Karpas-422 (cell line): ENCODE results near the gene SLC24A2. TPM values are rescaled to one million over a fixed set of nuclear protein-coding genes. Genes with fewer than 3 reads are reported as not detected.

Source experiments
- DNase-seq: peaks from one replicate; pipeline ENCODE4 v3.0.0-alpha.2; 2015
- H2AFZ ChIP-seq: fragments of 200-600 bp; sonication (generic); 2 replicates; pipeline ENCODE4 v1.6.1; 2014; ENCODE audit warnings: antibody characterized with exemption, low read length, mixed read lengths
- H3K27ac ChIP-seq: fragments of 200-600 bp; sonication (generic); 2 replicates; pipeline ENCODE4 v1.5.1; 2014; ENCODE audit warnings: mild to moderate bottlenecking, low read length, moderate library complexity
- H3K27me3 ChIP-seq: fragments of 200-600 bp; sonication (generic); 2 replicates; pipeline ENCODE4 v1.6.1; 2014; ENCODE audit warnings: low read length, mixed read lengths
- H3K36me3 ChIP-seq: fragments of 200-600 bp; sonication (generic); 2 replicates; pipeline ENCODE4 v1.6.1; 2014; ENCODE audit warnings: low read length, mixed read lengths; ENCODE audit not compliant: insufficient read depth
- H3K4me1 ChIP-seq: fragments of 200-600 bp; sonication (generic); 2 replicates; pipeline ENCODE4 v1.6.1; 2014; ENCODE audit warnings: mild to moderate bottlenecking, low read length, mixed read lengths
- H3K4me2 ChIP-seq: fragments of 200-600 bp; sonication (generic); 2 replicates; pipeline ENCODE4 v1.6.1; 2014; ENCODE audit warnings: low read length, low read depth, mild to moderate bottlenecking; ENCODE audit not compliant: poor library complexity, severe bottlenecking
- H3K4me3 ChIP-seq: fragments of 200-600 bp; sonication (generic); 2 replicates; pipeline ENCODE4 v1.5.1; 2014; ENCODE audit warnings: mild to moderate bottlenecking, antibody characterized with exemption, low read length, mixed read lengths
- H3K79me2 ChIP-seq: fragments of 200-600 bp; sonication (generic); 2 replicates; pipeline ENCODE4 v1.6.1; 2014; ENCODE audit warnings: mild to moderate bottlenecking, low read length, mixed read lengths
- H3K9ac ChIP-seq: fragments of 200-600 bp; sonication (generic); 2 replicates; pipeline ENCODE4 v1.6.0; 2014; ENCODE audit warnings: low read length
- H3K9me2 ChIP-seq: fragments of 200-600 bp; sonication (generic), shearing (Covaris generic); replicated peaks from 2 replicates; pipeline ENCODE4 v1.6.0; 2014; ENCODE audit warnings: mild to moderate bottlenecking, low read length, moderate library complexity; ENCODE audit not compliant: insufficient read depth
- H3K9me3 ChIP-seq: fragments of 300-700, 200-600 bp; sonication (generic); 2 replicates; pipeline ENCODE4 v1.6.1; 2014; ENCODE audit warnings: low read length, mixed read lengths
- H4K20me1 ChIP-seq: fragments of 200-600 bp; sonication (generic); 2 replicates; pipeline ENCODE4 v1.6.1; 2014; ENCODE audit warnings: mild to moderate bottlenecking, antibody characterized with exemption, low read length, low read depth; ENCODE audit not compliant: insufficient read depth
- total RNA-seq: library from RNA; depleted of rRNA; stranded (reverse); fragments of >200 nt; shearing (Covaris generic); gene quantifications from 2 replicates; pipeline ENCODE4 v1.2.3, GENCODE V29; 2014; ENCODE audit warnings: low replicate concordance

Gene SLC24A2
- total RNA-seq, 1 experiment from 2014 or later = not detected

DNA sequence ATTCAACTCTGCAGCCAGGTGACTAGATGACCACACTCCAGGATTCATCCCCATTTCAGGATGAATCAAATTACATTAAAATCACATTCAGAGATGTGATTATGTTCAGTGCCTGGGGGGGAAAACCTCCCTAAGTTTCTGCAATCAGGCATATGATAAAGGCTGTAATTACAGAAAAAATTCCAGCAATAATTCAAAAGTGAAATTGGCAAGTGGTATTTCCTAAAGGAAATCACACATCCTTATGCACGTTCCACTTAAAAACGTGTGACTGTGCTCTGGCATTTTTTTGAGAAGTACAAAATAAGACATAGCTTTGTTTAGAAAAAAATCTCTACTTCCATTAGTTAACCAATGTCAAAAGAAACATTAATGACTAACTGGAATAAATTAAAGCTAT, 5.3 kb downstream of the SLC24A2 start:
- Histone ChIP-seq H3K27ac (no peak overlapping the region), H3K27me3 (no peaks in the 10 kb centered on the region), H2AFZ (no peak overlapping the region), H3K4me2 (no peak overlapping the region), H3K4me3 (no peak overlapping the region), H3K79me2 (no peaks in the 10 kb centered on the region), H3K4me1 (no peaks in the 10 kb centered on the region), H3K9me3 (no peaks in the 10 kb centered on the region), H4K20me1 (no peaks in the 10 kb centered on the region), H3K9me2 (no peaks in the 10 kb centered on the region), H3K9ac (no peak overlapping the region), H3K36me3 (no peaks in the 10 kb centered on the region)
- no peak for DNase-seq

DNA sequence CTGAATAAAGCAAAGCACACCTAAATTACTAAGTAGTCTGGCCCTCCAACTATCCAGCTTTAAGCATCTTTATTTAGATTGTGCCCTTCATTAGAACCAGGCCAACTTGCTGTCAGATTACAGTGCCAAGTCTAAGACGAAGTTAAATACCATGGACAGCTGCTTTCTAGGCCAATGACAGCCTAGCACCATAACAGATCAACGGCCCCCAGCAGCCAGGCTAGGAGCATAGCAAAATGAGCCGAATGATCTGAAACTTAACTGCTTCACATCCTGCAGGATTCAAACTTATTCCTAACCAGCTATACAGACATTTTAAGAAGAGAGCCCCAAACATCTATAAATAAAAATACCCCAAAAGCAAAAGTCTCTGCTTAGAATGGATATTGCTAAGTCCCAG, 6.8 kb downstream of the SLC24A2 start:
- no peaks in the 10 kb centered on the region for H4K20me1 ChIP-seq
- H3K4me2 ChIP-seq = no peak overlapping the region
- peak; percentile 48 for DNase-seq
- H3K9me3 ChIP-seq = no peaks in the 10 kb centered on the region
- H3K4me1 ChIP-seq = no peaks in the 10 kb centered on the region
- H3K79me2 ChIP-seq = no peaks in the 10 kb centered on the region
- no peaks in the 10 kb centered on the region for H3K9me2 ChIP-seq
- no peak overlapping the region for H3K9ac ChIP-seq
- H3K36me3 ChIP-seq = no peaks in the 10 kb centered on the region
- H3K27me3 ChIP-seq = no peaks in the 10 kb centered on the region
- H3K27ac ChIP-seq = no peak overlapping the region
- no peak overlapping the region for H2AFZ ChIP-seq
- no peak overlapping the region for H3K4me3 ChIP-seq

DNA sequence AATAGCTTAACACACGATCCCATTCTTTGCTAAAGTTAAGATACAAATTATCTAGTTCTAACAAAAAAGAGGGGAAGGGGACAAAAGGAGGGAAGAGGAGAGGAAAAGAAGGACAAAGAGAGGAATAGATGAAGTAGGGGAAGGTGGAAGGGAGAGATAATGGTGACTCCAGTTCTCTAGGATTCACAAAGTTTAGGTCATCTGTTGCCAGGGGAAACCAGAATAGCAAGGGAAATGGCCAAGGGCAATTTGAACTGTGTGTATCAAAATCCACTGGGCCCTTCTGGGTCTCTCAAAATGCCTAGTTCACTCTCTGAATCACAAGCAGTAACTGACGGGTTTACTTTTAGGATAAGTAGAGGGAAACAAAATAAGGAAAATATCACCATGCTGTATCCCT, 7.6 kb downstream of the SLC24A2 start:
- Histone ChIP-seq H3K9me2 (no peaks in the 10 kb centered on the region), H3K36me3 (no peaks in the 10 kb centered on the region)

DNA sequence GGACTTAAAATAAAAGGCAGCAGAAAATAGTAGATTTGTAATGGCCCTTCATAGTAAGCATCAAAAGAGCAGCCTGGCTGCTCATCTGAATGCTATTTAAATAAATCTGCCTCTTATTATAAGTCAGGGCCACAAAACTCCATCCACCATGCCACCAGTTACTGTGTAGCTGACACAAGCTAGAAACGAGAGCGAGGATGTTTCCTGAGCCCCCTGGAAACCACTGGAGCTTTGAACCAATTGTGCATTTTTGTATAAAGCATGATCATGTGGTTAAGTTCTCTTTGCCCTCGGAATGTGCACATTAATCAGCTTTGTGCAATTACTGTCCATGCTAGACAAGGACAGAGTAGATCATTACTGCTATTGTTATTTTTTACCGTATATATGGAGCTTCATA, 17.4 kb downstream of the SLC24A2 start:
- Histone ChIP-seq H2AFZ (no peak overlapping the region), H3K9me2 (no peaks in the 10 kb centered on the region), H3K27me3 (no peaks in the 10 kb centered on the region), H3K4me2 (no peak overlapping the region), H3K79me2 (no peaks in the 10 kb centered on the region), H3K9me3 (no peaks in the 10 kb centered on the region), H4K20me1 (no peaks in the 10 kb centered on the region), H3K9ac (no peak overlapping the region), H3K4me3 (no peak overlapping the region), H3K27ac (no peak overlapping the region), H3K4me1 (no peaks in the 10 kb centered on the region), H3K36me3 (no peaks in the 10 kb centered on the region)
- no peak for DNase-seq

More for the DNA sequence above, 7.6 kb downstream of the SLC24A2 start:
- Histone ChIP-seq H2AFZ (no peak overlapping the region), H3K27ac (no peak overlapping the region), H3K9me3 (no peaks in the 10 kb centered on the region), H3K9ac (no peak overlapping the region), H3K27me3 (no peaks in the 10 kb centered on the region), H3K79me2 (no peaks in the 10 kb centered on the region), H4K20me1 (no peaks in the 10 kb centered on the region), H3K4me1 (no peaks in the 10 kb centered on the region), H3K4me2 (no peak overlapping the region), H3K4me3 (no peak overlapping the region)
- no peak for DNase-seq

DNA sequence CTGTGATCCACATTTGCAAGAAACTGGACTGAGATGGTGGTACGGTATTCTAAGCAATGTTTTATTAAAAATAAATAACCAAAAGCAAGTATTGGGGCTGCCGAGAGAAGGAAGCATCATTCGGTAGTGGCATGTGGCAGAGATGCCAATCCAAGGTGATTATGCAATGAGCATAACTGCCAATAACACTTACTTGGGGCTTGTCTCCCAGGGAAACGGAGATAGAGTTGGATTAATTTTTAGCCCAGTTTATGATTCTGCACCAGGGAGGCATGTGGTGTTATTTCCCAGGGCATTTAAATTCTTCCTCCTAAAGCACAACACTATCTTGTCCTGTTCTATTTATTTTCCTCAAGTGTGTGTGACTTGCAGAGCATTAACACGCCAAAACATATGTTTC, 17.9 kb downstream of the SLC24A2 start:
- Histone ChIP-seq H3K9ac (no peak overlapping the region), H2AFZ (no peak overlapping the region), H3K9me2 (no peaks in the 10 kb centered on the region), H3K27me3 (no peaks in the 10 kb centered on the region), H3K4me3 (no peak overlapping the region), H4K20me1 (no peaks in the 10 kb centered on the region), H3K27ac (no peak overlapping the region), H3K79me2 (no peaks in the 10 kb centered on the region), H3K9me3 (no peaks in the 10 kb centered on the region), H3K4me1 (no peaks in the 10 kb centered on the region), H3K36me3 (no peaks in the 10 kb centered on the region), H3K4me2 (no peak overlapping the region)
- DNase-seq = no peak

DNA sequence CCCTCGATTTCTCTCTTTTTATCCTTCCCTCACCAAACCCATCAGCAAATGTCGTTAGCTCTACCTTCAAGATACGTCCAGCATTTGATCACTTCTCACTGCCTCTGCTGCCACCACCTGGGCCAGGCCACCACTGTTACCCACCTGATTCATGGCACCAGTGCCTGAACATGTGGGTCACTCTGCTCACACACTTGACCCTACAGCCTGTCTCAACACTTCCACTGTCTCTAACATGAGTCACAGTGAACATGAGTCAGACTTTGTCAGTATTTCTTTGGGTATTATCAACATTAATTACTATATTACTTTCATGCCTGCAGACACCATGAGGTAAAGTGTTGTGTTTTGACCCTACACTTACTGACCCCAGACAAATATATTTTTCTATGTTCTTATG, 19.6 kb downstream of the SLC24A2 start:
- H2AFZ ChIP-seq = no peak overlapping the region
- no peak overlapping the region for H3K9ac ChIP-seq
- DNase-seq = no peak
- H4K20me1 ChIP-seq = no peaks in the 10 kb centered on the region
- H3K27ac ChIP-seq = no peak overlapping the region
- no peaks in the 10 kb centered on the region for H3K9me3 ChIP-seq
- H3K27me3 ChIP-seq = no peaks in the 10 kb centered on the region
- H3K4me2 ChIP-seq = no peak overlapping the region
- no peaks in the 10 kb centered on the region for H3K36me3 ChIP-seq
- H3K79me2 ChIP-seq = no peaks in the 10 kb centered on the region
- H3K4me1 ChIP-seq = no peaks in the 10 kb centered on the region
- H3K4me3 ChIP-seq = no peak overlapping the region
- H3K9me2 ChIP-seq = no peaks in the 10 kb centered on the region

DNA sequence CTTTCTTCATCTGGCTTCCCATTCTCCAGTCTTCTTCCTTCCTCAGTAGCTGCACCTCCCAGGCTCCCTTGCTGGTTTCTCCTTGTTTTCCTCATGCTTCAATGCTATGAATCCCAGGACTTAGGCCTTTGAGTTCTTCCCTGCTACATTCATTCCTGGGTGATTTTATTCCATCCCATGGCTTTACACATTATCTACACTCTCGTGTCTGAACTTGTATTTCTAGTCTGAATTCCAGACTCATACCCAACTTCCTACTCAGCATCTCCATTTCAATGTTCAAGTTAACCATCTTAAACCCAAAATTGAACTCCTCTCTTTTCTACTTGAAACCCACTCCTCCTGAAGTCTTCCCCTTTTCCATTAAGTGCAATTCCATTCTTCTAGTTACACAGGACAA, 20.0 kb downstream of the SLC24A2 start:
- H3K4me1 ChIP-seq = no peaks in the 10 kb centered on the region
- H3K36me3 ChIP-seq = no peaks in the 10 kb centered on the region
- H3K79me2 ChIP-seq = no peaks in the 10 kb centered on the region
- H3K4me2 ChIP-seq = no peak overlapping the region
- H3K4me3 ChIP-seq = no peak overlapping the region
- H3K9ac ChIP-seq = no peak overlapping the region
- H2AFZ ChIP-seq = no peak overlapping the region
- no peak for DNase-seq
- no peaks in the 10 kb centered on the region for H4K20me1 ChIP-seq
- H3K27me3 ChIP-seq = no peaks in the 10 kb centered on the region
- H3K9me3 ChIP-seq = no peaks in the 10 kb centered on the region
- no peak overlapping the region for H3K27ac ChIP-seq
- no peaks in the 10 kb centered on the region for H3K9me2 ChIP-seq

DNA sequence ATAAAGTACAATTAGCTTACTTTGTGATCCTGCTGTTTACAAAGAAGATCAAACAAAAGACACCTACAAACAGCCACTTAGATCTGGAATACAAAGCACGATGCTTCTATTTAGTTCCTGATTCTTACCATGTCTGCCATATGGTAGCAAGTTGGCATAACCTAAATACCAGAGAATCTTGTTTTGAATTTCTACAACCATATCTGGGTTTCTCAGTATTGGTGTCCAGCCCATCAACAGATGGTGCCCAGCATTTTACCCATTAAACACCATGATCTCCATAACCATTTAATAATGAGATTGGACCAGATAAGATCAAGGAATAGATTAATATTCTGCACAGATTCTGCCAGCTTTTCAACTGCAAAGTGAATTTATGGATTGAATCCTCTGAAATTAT, 29.8 kb downstream of the SLC24A2 start:
- H3K4me2 ChIP-seq = no peak overlapping the region
- no peaks in the 10 kb centered on the region for H3K27me3 ChIP-seq
- no peak overlapping the region for H2AFZ ChIP-seq
- no peaks in the 10 kb centered on the region for H3K36me3 ChIP-seq
- no peak overlapping the region for H3K27ac ChIP-seq
- H3K9ac ChIP-seq = no peak overlapping the region
- no peak overlapping the region for H3K4me3 ChIP-seq
- no peak for DNase-seq
- no peaks in the 10 kb centered on the region for H3K9me2 ChIP-seq
- no peaks in the 10 kb centered on the region for H3K9me3 ChIP-seq
- H3K79me2 ChIP-seq = no peaks in the 10 kb centered on the region
- H3K4me1 ChIP-seq = no peaks in the 10 kb centered on the region
- H4K20me1 ChIP-seq = no peaks in the 10 kb centered on the region

DNA sequence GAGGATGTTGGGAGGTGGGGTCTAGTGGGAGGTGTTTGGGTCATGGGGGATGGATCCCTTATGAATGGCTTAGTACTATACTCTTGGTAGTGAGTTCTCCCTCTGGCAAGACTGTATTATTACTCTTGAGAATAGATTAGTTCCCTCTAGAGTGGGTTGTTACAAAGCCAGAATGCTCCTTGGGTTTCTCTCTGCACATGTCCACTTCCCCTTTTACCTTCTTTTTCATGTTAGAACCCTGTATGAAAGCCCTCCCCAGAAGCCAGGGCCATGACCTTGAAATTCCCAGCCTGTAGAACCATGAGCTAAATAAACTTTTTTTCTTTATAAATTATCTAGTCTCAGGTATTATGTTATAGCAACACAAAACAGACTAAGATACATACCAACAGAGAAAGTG, 31.1 kb downstream of the SLC24A2 start:
- Histone ChIP-seq H3K4me2 (no peak overlapping the region), H2AFZ (no peak overlapping the region), H3K27me3 (no peaks in the 10 kb centered on the region), H3K9ac (no peak overlapping the region), H3K4me3 (no peak overlapping the region), H3K36me3 (no peaks in the 10 kb centered on the region), H3K9me2 (no peaks in the 10 kb centered on the region), H4K20me1 (no peaks in the 10 kb centered on the region), H3K79me2 (no peaks in the 10 kb centered on the region), H3K27ac (no peak overlapping the region), H3K9me3 (no peaks in the 10 kb centered on the region), H3K4me1 (no peaks in the 10 kb centered on the region)
- no peak for DNase-seq
